GM23248 (cell line): ENCODE data around the gene GOPC.

Experiments used
- EZH2 ChIP-seq: fragments of 200-600 bp; sonication (generic); IDR thresholded peaks from 2 replicates; pipeline ENCODE4 v1.6.1; 2018; ENCODE audit warnings: antibody characterized with exemption, mild to moderate bottlenecking; ENCODE audit not compliant: insufficient read depth, poor library complexity, severe bottlenecking
- EZH2phosphoT487 ChIP-seq: fragments of 200-600 bp; sonication (generic); IDR thresholded peaks from 2 replicates; pipeline ENCODE4 v1.6.1; 2018; ENCODE audit warnings: antibody characterized with exemption, moderate library complexity, mild to moderate bottlenecking, low read depth; ENCODE audit not compliant: insufficient read depth

DNA sequence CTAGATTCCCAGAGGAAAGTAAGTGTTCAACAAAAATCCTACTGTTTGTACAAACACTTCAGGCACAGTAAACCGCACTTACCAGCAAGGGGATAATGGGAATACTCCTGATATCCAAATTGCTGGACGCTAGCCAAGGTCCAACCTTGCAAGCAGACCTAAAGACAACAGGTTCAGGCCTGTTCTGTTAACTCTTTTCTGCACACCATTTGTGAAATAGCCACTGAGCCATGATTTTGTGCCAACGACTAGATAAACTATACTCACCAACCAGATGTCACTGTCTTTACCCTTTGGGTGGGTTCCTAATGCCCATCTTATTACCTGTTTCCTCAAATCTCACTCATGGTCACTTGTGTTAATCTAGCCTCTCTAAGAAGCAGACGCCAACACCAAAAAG is 43.5 kb downstream of the GOPC start:
- no peak for TF ChIP-seq EZH2
- TF ChIP-seq EZH2phosphoT487: no peak
